GM23338 (cell line): ENCODE results near the gene FDXR. TPM values are rescaled to one million over a fixed set of nuclear protein-coding genes. Genes with fewer than 3 reads are reported as not detected.

ENCODE experiments used
- ATAC-seq: fragments of 200-7000 bp; cut with Tn5 transposase; 3 replicates; pipeline ENCODE4 v1.9.1; 2020
- DNase-seq: peaks from one replicate; pipeline ENCODE4 v3.0.0-alpha.2; 2015; ENCODE audit warnings: low spot score
- H2AFZ ChIP-seq: fragments of 200-600 bp; sonication (generic); 2 replicates; pipeline ENCODE4 v1.8.0; 2016; ENCODE audit warnings: antibody characterized with exemption, mild to moderate bottlenecking, moderate library complexity
- H3F3A ChIP-seq: fragments of 200-600 bp; sonication (generic); replicated peaks from 2 replicates; pipeline ENCODE4 v1.8.0; 2017; ENCODE audit warnings: antibody characterized with exemption, mixed run types, low read depth
- H3K27ac ChIP-seq: fragments of 200-600 bp; sonication (generic); 2 replicates; pipeline ENCODE4 v1.6.1; 2016; ENCODE audit warnings: low read depth
- H3K27me3 ChIP-seq: fragments of 200-600 bp; sonication (generic); 2 replicates; pipeline ENCODE4 v1.8.0; 2016; ENCODE audit warnings: mild to moderate bottlenecking, mixed run types, moderate library complexity; ENCODE audit not compliant: insufficient read depth
- H3K36me3 ChIP-seq: fragments of 200-600 bp; sonication (generic); 2 replicates; pipeline ENCODE4 v1.8.0; 2016; ENCODE audit warnings: mild to moderate bottlenecking; ENCODE audit not compliant: insufficient read depth
- H3K4me1 ChIP-seq: fragments of 200-600 bp; sonication (generic); 2 replicates; pipeline ENCODE4 v1.8.0; 2016; ENCODE audit warnings: mild to moderate bottlenecking, moderate library complexity; ENCODE audit not compliant: insufficient read depth
- H3K4me2 ChIP-seq: fragments of 200-600 bp; sonication (generic); 2 replicates; pipeline ENCODE4 v1.7.1; 2017; ENCODE audit warnings: mixed run types
- H3K4me3 ChIP-seq: fragments of 200-600 bp; sonication (generic); 2 replicates; pipeline ENCODE4 v1.6.1; 2016; ENCODE audit warnings: mixed run types
- H3K79me2 ChIP-seq: fragments of 200-600 bp; sonication (generic); replicated peaks from 2 replicates; pipeline ENCODE4 v1.8.0; 2017; ENCODE audit warnings: mild to moderate bottlenecking; ENCODE audit not compliant: insufficient read depth
- H3K9me2 ChIP-seq: fragments of 200-600 bp; sonication (generic); 2 replicates; pipeline ENCODE4 v1.8.0; 2017; ENCODE audit not compliant: insufficient read depth
- H4K20me1 ChIP-seq: fragments of 200-600 bp; sonication (generic); replicated peaks from 2 replicates; pipeline ENCODE4 v1.8.0; 2017; ENCODE audit warnings: mild to moderate bottlenecking; ENCODE audit not compliant: insufficient read depth
- H3K27ac Mint-ChIP-seq: 2 replicates; pipeline ENCODE4 v1.8.0; 2020; ENCODE audit warnings: inconsistent platforms, mild to moderate bottlenecking, moderate library complexity, mixed read lengths
- H3K27me3 Mint-ChIP-seq: 3 replicates; pipeline ENCODE4 v1.8.0; 2022; ENCODE audit warnings: low read depth, mild to moderate bottlenecking, moderate library complexity, mixed read lengths, inconsistent platforms; ENCODE audit not compliant: insufficient read depth, poor library complexity
- H3K36me3 Mint-ChIP-seq: 3 replicates; pipeline ENCODE4 v1.8.0; 2021; ENCODE audit warnings: low read depth, mild to moderate bottlenecking, inconsistent platforms, moderate library complexity, mixed read lengths
- H3K4me1 Mint-ChIP-seq: 3 replicates; pipeline ENCODE4 v1.8.0; 2020; ENCODE audit warnings: mild to moderate bottlenecking, inconsistent platforms, mixed read lengths
- H3K4me3 Mint-ChIP-seq: 3 replicates; pipeline ENCODE4 v1.8.0; 2021; ENCODE audit warnings: moderate library complexity, mild to moderate bottlenecking, inconsistent platforms, mixed read lengths
- H3K9me3 Mint-ChIP-seq: 3 replicates; pipeline ENCODE4 v1.8.0; 2020; ENCODE audit warnings: moderate library complexity, mild to moderate bottlenecking, inconsistent platforms, mixed read lengths
- CREB1 ChIP-seq: fragments of 250-450 bp; sonication (Bioruptor Pico); IDR thresholded peaks from 2 replicates; pipeline ENCODE4 v1.5.0; 2020; ENCODE audit warnings: low read depth, mild to moderate bottlenecking, moderate library complexity
- ETS1 ChIP-seq: IDR thresholded peaks from 2 replicates; pipeline ENCODE4 v1.6.1; 2016; ENCODE audit warnings: antibody characterized with exemption
- EZH2 ChIP-seq: fragments of 200-600 bp; sonication (generic); IDR thresholded peaks from one replicate; pipeline ENCODE4 v1.8.0; 2017; ENCODE audit warnings: antibody characterized with exemption, mild to moderate bottlenecking, low read depth; ENCODE audit not compliant: unreplicated experiment
- EZH2phosphoT487 ChIP-seq: fragments of 200-600 bp; sonication (generic); IDR thresholded peaks from one replicate; pipeline ENCODE4 v1.8.1; 2018; ENCODE audit warnings: antibody characterized with exemption; ENCODE audit not compliant: unreplicated experiment
- JUNB ChIP-seq: IDR thresholded peaks from one replicate; pipeline ENCODE4 v1.6.1; 2016; ENCODE audit warnings: antibody characterized with exemption; ENCODE audit not compliant: unreplicated experiment
- NANOG ChIP-seq: IDR thresholded peaks from 2 replicates; pipeline ENCODE4 v1.6.1; 2016; ENCODE audit warnings: antibody characterized with exemption, borderline replicate concordance
- POLR2AphosphoS5 ChIP-seq: IDR thresholded peaks from 2 replicates; pipeline ENCODE4 v1.6.1; 2016; ENCODE audit warnings: antibody characterized with exemption, low read depth
- STAT1 ChIP-seq: IDR thresholded peaks from one replicate; pipeline ENCODE4 v1.6.1; 2016; ENCODE audit warnings: antibody characterized with exemption; ENCODE audit not compliant: unreplicated experiment
- ZNF114 ChIP-seq: fragments of 250-450 bp; sonication (Bioruptor Pico); IDR thresholded peaks from 2 replicates; pipeline ENCODE4 v1.5.0; 2020; ENCODE audit warnings: mild to moderate bottlenecking, moderate library complexity
- ZNF331 ChIP-seq: fragments of 250-450 bp; sonication (Bioruptor Pico); IDR thresholded peaks from 2 replicates; pipeline ENCODE4 v1.5.0; 2020; ENCODE audit warnings: low read depth, mild to moderate bottlenecking, moderate library complexity
- polyA plus RNA-seq: library from polyadenylated mRNA; unstranded; fragments of >200 nt; fragmentation: Nextera tagmentation; extraction: Ambion mirVana; gene quantifications from 2 replicates; pipeline ENCODE4 v1.2.1, GENCODE V29; 2016
- total RNA-seq: library from RNA; depleted of rRNA; stranded (reverse); fragments of >200 nt; shearing (Covaris generic); gene quantifications from 2 replicates; pipeline ENCODE4 v1.2.3, GENCODE V29; 2014
- TF ChIP-seq, protein P1 (sequence below): fragments of 250-450 bp; sonication (Bioruptor Pico); IDR thresholded peaks from 2 replicates; pipeline ENCODE4 v1.5.0; 2020; ENCODE audit warnings: mild to moderate bottlenecking, moderate library complexity
- TF ChIP-seq, protein P2 (sequence below): IDR thresholded peaks from one replicate; pipeline ENCODE4 v1.6.1; 2018; ENCODE audit warnings: antibody characterized with exemption; ENCODE audit not compliant: unreplicated experiment
- TF ChIP-seq, protein P3 (sequence below), 2 experiments: fragments of 200-600 bp in 1 of 2; sonication (generic) in 1 of 2; conservative IDR thresholded peaks; 2 replicates each; pipeline versions ENCODE4 v1.5.1 to v1.6.1; 2016 to 2017; ENCODE audit warnings: antibody characterized with exemption in 2 of 2, low read depth in 2 of 2, mild to moderate bottlenecking in 2 of 2, moderate library complexity in 1 of 2

FDXR gene
- total and polyA plus RNA-seq, 2 experiments from 2014 or later, result 21.7 to 33.1 TPM

- H3K79me2 ChIP-seq, result no peaks in the 10 kb centered on the region
- no peaks in the 10 kb centered on the region; the same call in 1 of the 2 replicates for H4K20me1 ChIP-seq
- H3K27me3 ChIP-seq, result peaks cover 30% of the 10 kb centered on the region
- ATAC-seq, result peak; percentile 2; the same call in 2 of the 3 replicates
- Mint-ChIP-seq H3K4me1 (peaks cover 12% of the 10 kb centered on the region), H3K9me3 (peaks cover under 1% of the 10 kb centered on the region; the same call in 1 of the 3 replicates), H3K4me3 (no peak overlapping the region), H3K27me3 (peaks cover 37% of the 10 kb centered on the region), H3K27ac (no peak overlapping the region), H3K36me3 (peaks cover 11% of the 10 kb centered on the region; the same call in 2 of the 3 replicates)
- H3K36me3 ChIP-seq, result no peaks in the 10 kb centered on the region
- peaks cover 8% of the 10 kb centered on the region; the same call in 1 of the 2 replicates for H3F3A ChIP-seq
- peaks cover 4% of the 10 kb centered on the region; the same call in 1 of the 2 replicates for H3K4me1 ChIP-seq
- DNase-seq, result no peak
- no peak overlapping the region for H3K27ac ChIP-seq
- no peak overlapping the region for H3K4me2 ChIP-seq
- H2AFZ ChIP-seq, result no peak overlapping the region
- H3K4me3 ChIP-seq, result no peak overlapping the region
- TF ChIP-seq, protein P1, sequence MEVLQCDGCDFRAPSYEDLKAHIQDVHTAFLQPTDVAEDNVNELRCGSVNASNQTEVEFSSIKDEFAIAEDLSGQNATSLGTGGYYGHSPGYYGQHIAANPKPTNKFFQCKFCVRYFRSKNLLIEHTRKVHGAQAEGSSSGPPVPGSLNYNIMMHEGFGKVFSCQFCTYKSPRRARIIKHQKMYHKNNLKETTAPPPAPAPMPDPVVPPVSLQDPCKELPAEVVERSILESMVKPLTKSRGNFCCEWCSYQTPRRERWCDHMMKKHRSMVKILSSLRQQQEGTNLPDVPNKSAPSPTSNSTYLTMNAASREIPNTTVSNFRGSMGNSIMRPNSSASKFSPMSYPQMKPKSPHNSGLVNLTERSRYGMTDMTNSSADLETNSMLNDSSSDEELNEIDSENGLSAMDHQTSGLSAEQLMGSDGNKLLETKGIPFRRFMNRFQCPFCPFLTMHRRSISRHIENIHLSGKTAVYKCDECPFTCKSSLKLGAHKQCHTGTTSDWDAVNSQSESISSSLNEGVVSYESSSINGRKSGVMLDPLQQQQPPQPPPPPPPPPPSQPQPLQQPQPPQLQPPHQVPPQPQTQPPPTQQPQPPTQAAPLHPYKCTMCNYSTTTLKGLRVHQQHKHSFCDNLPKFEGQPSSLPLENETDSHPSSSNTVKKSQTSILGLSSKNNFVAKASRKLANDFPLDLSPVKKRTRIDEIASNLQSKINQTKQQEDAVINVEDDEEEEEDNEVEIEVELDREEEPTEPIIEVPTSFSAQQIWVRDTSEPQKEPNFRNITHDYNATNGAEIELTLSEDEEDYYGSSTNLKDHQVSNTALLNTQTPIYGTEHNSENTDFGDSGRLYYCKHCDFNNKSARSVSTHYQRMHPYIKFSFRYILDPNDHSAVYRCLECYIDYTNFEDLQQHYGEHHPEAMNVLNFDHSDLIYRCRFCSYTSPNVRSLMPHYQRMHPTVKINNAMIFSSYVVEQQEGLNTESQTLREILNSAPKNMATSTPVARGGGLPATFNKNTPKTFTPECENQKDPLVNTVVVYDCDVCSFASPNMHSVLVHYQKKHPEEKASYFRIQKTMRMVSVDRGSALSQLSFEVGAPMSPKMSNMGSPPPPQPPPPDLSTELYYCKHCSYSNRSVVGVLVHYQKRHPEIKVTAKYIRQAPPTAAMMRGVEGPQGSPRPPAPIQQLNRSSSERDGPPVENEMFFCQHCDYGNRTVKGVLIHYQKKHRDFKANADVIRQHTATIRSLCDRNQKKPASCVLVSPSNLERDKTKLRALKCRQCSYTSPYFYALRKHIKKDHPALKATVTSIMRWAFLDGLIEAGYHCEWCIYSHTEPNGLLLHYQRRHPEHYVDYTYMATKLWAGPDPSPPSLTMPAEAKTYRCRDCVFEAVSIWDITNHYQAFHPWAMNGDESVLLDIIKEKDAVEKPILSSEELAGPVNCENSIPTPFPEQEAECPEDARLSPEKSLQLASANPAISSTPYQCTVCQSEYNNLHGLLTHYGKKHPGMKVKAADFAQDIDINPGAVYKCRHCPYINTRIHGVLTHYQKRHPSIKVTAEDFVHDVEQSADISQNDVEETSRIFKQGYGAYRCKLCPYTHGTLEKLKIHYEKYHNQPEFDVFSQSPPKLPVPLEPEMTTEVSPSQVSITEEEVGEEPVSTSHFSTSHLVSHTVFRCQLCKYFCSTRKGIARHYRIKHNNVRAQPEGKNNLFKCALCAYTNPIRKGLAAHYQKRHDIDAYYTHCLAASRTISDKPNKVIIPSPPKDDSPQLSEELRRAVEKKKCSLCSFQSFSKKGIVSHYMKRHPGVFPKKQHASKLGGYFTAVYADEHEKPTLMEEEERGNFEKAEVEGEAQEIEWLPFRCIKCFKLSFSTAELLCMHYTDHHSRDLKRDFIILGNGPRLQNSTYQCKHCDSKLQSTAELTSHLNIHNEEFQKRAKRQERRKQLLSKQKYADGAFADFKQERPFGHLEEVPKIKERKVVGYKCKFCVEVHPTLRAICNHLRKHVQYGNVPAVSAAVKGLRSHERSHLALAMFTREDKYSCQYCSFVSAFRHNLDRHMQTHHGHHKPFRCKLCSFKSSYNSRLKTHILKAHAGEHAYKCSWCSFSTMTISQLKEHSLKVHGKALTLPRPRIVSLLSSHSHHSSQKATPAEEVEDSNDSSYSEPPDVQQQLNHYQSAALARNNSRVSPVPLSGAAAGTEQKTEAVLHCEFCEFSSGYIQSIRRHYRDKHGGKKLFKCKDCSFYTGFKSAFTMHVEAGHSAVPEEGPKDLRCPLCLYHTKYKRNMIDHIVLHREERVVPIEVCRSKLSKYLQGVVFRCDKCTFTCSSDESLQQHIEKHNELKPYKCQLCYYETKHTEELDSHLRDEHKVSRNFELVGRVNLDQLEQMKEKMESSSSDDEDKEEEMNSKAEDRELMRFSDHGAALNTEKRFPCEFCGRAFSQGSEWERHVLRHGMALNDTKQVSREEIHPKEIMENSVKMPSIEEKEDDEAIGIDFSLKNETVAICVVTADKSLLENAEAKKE (CRISPR knock-in tag), result no peak
- no peak for TF ChIP-seq CREB1
- no peak for TF ChIP-seq JUNB
- TF ChIP-seq STAT1, result no peak
- no peak for TF ChIP-seq ZNF114
- no peak for TF ChIP-seq EZH2phosphoT487
- no peak for TF ChIP-seq EZH2
- TF ChIP-seq, protein P2, sequence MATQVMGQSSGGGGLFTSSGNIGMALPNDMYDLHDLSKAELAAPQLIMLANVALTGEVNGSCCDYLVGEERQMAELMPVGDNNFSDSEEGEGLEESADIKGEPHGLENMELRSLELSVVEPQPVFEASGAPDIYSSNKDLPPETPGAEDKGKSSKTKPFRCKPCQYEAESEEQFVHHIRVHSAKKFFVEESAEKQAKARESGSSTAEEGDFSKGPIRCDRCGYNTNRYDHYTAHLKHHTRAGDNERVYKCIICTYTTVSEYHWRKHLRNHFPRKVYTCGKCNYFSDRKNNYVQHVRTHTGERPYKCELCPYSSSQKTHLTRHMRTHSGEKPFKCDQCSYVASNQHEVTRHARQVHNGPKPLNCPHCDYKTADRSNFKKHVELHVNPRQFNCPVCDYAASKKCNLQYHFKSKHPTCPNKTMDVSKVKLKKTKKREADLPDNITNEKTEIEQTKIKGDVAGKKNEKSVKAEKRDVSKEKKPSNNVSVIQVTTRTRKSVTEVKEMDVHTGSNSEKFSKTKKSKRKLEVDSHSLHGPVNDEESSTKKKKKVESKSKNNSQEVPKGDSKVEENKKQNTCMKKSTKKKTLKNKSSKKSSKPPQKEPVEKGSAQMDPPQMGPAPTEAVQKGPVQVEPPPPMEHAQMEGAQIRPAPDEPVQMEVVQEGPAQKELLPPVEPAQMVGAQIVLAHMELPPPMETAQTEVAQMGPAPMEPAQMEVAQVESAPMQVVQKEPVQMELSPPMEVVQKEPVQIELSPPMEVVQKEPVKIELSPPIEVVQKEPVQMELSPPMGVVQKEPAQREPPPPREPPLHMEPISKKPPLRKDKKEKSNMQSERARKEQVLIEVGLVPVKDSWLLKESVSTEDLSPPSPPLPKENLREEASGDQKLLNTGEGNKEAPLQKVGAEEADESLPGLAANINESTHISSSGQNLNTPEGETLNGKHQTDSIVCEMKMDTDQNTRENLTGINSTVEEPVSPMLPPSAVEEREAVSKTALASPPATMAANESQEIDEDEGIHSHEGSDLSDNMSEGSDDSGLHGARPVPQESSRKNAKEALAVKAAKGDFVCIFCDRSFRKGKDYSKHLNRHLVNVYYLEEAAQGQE, result no peak
- TF ChIP-seq POLR2AphosphoS5, result no peak
- TF ChIP-seq NANOG, result no peak
- TF ChIP-seq ETS1, result no peak
- no peak for TF ChIP-seq ZNF331
- TF ChIP-seq, protein P3, sequence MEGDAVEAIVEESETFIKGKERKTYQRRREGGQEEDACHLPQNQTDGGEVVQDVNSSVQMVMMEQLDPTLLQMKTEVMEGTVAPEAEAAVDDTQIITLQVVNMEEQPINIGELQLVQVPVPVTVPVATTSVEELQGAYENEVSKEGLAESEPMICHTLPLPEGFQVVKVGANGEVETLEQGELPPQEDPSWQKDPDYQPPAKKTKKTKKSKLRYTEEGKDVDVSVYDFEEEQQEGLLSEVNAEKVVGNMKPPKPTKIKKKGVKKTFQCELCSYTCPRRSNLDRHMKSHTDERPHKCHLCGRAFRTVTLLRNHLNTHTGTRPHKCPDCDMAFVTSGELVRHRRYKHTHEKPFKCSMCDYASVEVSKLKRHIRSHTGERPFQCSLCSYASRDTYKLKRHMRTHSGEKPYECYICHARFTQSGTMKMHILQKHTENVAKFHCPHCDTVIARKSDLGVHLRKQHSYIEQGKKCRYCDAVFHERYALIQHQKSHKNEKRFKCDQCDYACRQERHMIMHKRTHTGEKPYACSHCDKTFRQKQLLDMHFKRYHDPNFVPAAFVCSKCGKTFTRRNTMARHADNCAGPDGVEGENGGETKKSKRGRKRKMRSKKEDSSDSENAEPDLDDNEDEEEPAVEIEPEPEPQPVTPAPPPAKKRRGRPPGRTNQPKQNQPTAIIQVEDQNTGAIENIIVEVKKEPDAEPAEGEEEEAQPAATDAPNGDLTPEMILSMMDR (conservative IDR thresholded peaks at IDR 0.05; ENCODE audit: low read depth in 2 of 2), result no peak
- H3K9me2 ChIP-seq, result no peaks in the 10 kb centered on the region
Observed at GRCh38 chr17:74864297-74864865, 8.4 kb downstream of the FDXR start.
